ENCODE data around the gene JAKMIP1.

Gene JAKMIP1

DNA sequence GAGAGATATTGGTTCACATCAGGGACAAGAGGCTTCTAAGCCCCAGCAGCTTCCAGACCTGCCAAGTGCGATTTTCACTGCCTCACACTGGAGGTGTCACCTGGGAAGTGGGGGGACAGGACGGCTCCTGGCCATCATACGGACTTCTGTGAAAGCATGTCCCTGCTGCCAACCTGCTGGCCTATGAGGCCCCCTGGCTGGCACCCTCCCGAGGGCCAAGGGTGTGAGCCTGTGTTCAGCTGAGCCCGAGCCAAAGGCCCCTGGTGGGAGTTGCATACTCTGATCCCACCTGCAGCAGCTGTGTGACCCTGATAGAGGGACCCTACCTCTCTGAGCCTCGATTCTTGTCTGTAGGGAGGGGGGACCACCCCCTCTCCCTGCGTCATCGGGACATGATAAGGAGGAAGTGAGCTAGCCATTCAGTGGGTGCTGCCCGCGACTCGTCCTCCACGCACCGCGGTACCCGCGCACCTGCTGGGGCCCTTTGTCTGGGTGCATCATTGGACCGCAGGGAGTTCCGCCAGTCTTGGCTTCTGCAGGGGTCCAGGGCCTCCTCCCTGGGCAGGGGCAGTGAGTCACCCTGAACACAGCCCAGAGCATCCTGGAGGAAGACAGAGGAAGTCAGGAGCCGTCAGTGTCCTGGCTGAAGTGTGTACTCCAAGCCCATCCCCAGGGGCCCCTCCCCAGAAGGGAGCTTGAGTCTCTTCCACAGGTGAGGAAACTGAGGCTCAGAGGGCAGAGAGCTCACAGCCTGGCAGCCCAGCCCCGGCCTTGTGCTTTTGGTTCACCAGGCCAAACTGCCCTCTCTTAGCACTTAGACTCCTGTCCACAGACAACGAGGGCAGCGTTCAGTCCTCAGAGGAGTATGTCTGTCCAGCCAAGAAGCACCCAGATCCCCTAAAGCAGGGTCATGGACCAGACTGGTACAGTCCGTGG is 206.2 kb downstream of the JAKMIP1 start:
- no peak for TF ChIP-seq TCF12 (IDR thresholded peaks at IDR 0.05; ENCODE audit: low read depth)
- no peak for TF ChIP-seq EGR1 (IDR thresholded peaks at IDR 0.05)
- TF ChIP-seq, protein P1, sequence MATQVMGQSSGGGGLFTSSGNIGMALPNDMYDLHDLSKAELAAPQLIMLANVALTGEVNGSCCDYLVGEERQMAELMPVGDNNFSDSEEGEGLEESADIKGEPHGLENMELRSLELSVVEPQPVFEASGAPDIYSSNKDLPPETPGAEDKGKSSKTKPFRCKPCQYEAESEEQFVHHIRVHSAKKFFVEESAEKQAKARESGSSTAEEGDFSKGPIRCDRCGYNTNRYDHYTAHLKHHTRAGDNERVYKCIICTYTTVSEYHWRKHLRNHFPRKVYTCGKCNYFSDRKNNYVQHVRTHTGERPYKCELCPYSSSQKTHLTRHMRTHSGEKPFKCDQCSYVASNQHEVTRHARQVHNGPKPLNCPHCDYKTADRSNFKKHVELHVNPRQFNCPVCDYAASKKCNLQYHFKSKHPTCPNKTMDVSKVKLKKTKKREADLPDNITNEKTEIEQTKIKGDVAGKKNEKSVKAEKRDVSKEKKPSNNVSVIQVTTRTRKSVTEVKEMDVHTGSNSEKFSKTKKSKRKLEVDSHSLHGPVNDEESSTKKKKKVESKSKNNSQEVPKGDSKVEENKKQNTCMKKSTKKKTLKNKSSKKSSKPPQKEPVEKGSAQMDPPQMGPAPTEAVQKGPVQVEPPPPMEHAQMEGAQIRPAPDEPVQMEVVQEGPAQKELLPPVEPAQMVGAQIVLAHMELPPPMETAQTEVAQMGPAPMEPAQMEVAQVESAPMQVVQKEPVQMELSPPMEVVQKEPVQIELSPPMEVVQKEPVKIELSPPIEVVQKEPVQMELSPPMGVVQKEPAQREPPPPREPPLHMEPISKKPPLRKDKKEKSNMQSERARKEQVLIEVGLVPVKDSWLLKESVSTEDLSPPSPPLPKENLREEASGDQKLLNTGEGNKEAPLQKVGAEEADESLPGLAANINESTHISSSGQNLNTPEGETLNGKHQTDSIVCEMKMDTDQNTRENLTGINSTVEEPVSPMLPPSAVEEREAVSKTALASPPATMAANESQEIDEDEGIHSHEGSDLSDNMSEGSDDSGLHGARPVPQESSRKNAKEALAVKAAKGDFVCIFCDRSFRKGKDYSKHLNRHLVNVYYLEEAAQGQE (IDR thresholded peaks at IDR 0.05; ENCODE audit: low read depth) = no peak
- no peak for TF ChIP-seq FOXM1 (IDR thresholded peaks at IDR 0.05; ENCODE audit: borderline replicate concordance, low read depth)
- no peak for TF ChIP-seq TAF1 (IDR thresholded peaks at IDR 0.05; ENCODE audit: low read depth)

DNA sequence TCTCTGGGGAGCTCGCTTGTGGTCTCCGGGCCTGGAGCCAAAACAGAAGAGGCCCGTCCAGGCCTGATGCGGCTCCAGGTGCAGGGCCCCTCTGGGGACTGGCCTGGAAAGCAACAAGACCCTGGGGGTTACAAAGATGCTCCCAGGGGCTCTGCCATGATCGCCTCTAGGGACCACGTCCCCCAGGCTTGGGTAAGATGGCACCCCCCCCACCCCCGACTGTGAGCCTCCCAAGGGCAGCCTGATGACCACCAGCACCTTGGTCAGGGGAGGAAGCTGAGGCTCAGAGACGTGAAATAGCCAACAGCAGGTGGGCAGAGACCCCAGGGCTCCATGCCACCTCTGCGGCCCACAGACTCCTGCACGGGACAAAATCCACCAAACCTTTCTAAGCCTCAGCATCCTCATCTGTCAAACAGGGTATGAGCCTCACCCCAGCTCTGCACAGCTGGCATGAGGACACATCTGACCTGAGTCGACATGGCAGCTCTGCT is 207.5 kb downstream of the JAKMIP1 start:
- no peak for TF ChIP-seq ZBTB7A (IDR thresholded peaks at IDR 0.05; ENCODE audit: low read depth)
- TF ChIP-seq EP300 (IDR thresholded peaks at IDR 0.05; ENCODE audit: borderline replicate concordance) = no peak
- no peak for TF ChIP-seq FOXM1 (IDR thresholded peaks at IDR 0.05; ENCODE audit: borderline replicate concordance, low read depth)
- TF ChIP-seq YY1 (IDR thresholded peaks at IDR 0.05; ENCODE audit: low read depth) = no peak
- no peak for TF ChIP-seq EGR1 (IDR thresholded peaks at IDR 0.05)
- no peak for TF ChIP-seq TCF12 (IDR thresholded peaks at IDR 0.05; ENCODE audit: low read depth)
- no peak for TF ChIP-seq TEAD4 (IDR thresholded peaks at IDR 0.05)
- TF ChIP-seq, protein P1 (IDR thresholded peaks at IDR 0.05; ENCODE audit: low read depth) = no peak
- TF ChIP-seq RAD21 (IDR thresholded peaks at IDR 0.05; ENCODE audit: low read depth) = no peak
- TF ChIP-seq CREB1 (IDR thresholded peaks at IDR 0.05; ENCODE audit: low read depth) = no peak
- TF ChIP-seq, protein P2, sequence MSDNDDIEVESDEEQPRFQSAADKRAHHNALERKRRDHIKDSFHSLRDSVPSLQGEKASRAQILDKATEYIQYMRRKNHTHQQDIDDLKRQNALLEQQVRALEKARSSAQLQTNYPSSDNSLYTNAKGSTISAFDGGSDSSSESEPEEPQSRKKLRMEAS (IDR thresholded peaks at IDR 0.05) = no peak
- TF ChIP-seq TAF1 (IDR thresholded peaks at IDR 0.05; ENCODE audit: low read depth) = no peak
- TF ChIP-seq CEBPB (IDR thresholded peaks at IDR 0.05) = no peak
- TF ChIP-seq NFIC (IDR thresholded peaks at IDR 0.05) = no peak
- TF ChIP-seq, protein P3, sequence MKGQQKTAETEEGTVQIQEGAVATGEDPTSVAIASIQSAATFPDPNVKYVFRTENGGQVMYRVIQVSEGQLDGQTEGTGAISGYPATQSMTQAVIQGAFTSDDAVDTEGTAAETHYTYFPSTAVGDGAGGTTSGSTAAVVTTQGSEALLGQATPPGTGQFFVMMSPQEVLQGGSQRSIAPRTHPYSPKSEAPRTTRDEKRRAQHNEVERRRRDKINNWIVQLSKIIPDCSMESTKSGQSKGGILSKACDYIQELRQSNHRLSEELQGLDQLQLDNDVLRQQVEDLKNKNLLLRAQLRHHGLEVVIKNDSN (IDR thresholded peaks at IDR 0.05) = no peak

DNA sequence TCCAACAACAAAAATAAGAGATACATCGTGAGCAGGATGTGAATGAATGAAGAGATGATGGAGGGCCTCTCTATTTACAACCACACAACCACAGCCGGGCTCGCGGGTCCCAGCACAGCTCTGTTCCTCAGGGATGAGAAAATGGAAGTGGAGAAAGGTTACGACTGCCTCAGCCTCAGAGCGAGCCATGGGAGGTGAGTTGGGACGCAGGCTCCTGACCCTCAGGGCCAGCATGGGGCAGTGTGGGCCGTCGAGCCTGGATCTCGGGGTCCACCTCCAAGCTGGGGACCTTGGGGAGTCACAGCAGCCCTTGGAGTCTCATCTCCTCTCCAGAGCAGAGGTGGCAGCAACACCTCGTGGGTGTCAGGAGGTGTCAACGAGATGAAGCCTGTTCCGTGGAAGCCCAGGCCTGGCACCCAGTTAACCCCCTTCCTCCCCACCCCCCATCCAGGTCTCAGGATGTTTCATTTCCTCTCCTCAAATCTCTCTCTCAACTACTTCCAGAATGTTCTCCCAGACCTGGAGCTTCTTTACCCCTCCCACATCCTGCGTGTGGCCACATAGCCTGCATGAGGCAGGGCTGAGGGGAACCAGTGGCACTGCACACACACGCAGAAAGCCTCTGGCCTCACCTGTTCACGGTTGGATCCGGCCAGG is 208.1 kb downstream of the JAKMIP1 start:
- TF ChIP-seq TCF12 (IDR thresholded peaks at IDR 0.05; ENCODE audit: low read depth) = no peak
- TF ChIP-seq EP300 (IDR thresholded peaks at IDR 0.05; ENCODE audit: borderline replicate concordance) = no peak
- no peak for TF ChIP-seq TEAD4 (IDR thresholded peaks at IDR 0.05)
- TF ChIP-seq, protein P2 (IDR thresholded peaks at IDR 0.05) = no peak
- TF ChIP-seq, protein P1 (IDR thresholded peaks at IDR 0.05; ENCODE audit: low read depth) = no peak
- TF ChIP-seq CEBPB (IDR thresholded peaks at IDR 0.05) = no peak
- TF ChIP-seq EGR1 (IDR thresholded peaks at IDR 0.05) = no peak
- no peak for TF ChIP-seq NFIC (IDR thresholded peaks at IDR 0.05)

DNA sequence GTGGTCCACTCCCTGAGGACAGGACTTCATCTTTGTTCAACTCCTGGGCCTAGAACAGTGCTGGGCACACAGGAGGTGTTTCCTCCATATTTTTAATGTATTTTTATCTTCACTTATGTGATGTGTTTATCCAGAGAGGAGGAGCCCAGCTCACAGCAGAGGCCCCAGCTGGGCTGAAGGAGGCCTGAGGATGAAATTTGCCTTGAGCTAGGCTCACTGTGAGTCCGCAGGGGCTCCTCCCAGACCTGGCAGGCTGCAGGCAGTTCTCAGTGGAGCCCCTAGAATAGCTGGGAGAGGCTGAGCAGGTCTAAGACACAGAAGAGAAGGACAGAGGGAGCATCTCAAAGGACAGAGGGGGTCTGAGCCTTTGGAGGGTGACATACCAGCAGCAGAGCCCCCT is 208.9 kb downstream of the JAKMIP1 start:
- no peak for TF ChIP-seq CEBPB (IDR thresholded peaks at IDR 0.05)
- TF ChIP-seq, protein P3 (IDR thresholded peaks at IDR 0.05) = no peak
- no peak for TF ChIP-seq EP300 (IDR thresholded peaks at IDR 0.05; ENCODE audit: borderline replicate concordance)
- TF ChIP-seq, protein P2 (IDR thresholded peaks at IDR 0.05) = no peak
- no peak for TF ChIP-seq CREB1 (IDR thresholded peaks at IDR 0.05; ENCODE audit: low read depth)
- no peak for TF ChIP-seq FOXM1 (IDR thresholded peaks at IDR 0.05; ENCODE audit: borderline replicate concordance, low read depth)
- no peak for TF ChIP-seq EGR1 (IDR thresholded peaks at IDR 0.05)
- no peak for TF ChIP-seq YY1 (IDR thresholded peaks at IDR 0.05; ENCODE audit: low read depth)
- no peak for TF ChIP-seq TCF12 (IDR thresholded peaks at IDR 0.05; ENCODE audit: low read depth)
- TF ChIP-seq, protein P1 (IDR thresholded peaks at IDR 0.05; ENCODE audit: low read depth) = no peak
- TF ChIP-seq NFIC (IDR thresholded peaks at IDR 0.05) = no peak
- TF ChIP-seq TAF1 (IDR thresholded peaks at IDR 0.05; ENCODE audit: low read depth) = no peak
- TF ChIP-seq ZBTB7A (IDR thresholded peaks at IDR 0.05; ENCODE audit: low read depth) = no peak
- no peak for TF ChIP-seq TEAD4 (IDR thresholded peaks at IDR 0.05)
- no peak for TF ChIP-seq RAD21 (IDR thresholded peaks at IDR 0.05; ENCODE audit: low read depth)
